Liver (tissue), 9 donors: ENCODE data around the gene SNRK. TPM values are rescaled to one million over a fixed set of nuclear protein-coding genes. Genes with fewer than 3 reads are reported as not detected.

ENCODE experiments used
- DNase-seq: peaks from one replicate; pipeline ENCODE4 v3.0.0-alpha.2; 2017; ENCODE audit warnings: low spot score
- H3K27ac ChIP-seq, 2 donors: one replicate each; pipeline ENCODE4 v1.7.0; 2013; ENCODE audit warnings: inconsistent platforms in 2 of 2, low read length in 2 of 2, control low read depth in 1 of 2, low read depth in 1 of 2, mild to moderate bottlenecking in 1 of 2
- H3K27me3 ChIP-seq, 4 donors: one replicate each; pipeline versions ENCODE4 v1.6.1 to v1.7.0; 2013; ENCODE audit warnings: low read length in 3 of 4, inconsistent platforms in 1 of 4, mild to moderate bottlenecking in 1 of 4, moderate library complexity in 1 of 4; ENCODE audit not compliant: control insufficient read depth in 4 of 4, insufficient read depth in 4 of 4
- H3K36me3 ChIP-seq, 4 donors: one replicate each; pipeline versions ENCODE4 v1.6.1 to v1.7.0; 2013; ENCODE audit warnings: low read length in 3 of 4, mild to moderate bottlenecking in 3 of 4, low read depth in 1 of 4, moderate library complexity in 1 of 4; ENCODE audit not compliant: control insufficient read depth in 4 of 4, insufficient read depth in 3 of 4
- H3K4me1 ChIP-seq, 4 donors: one replicate each; pipeline versions ENCODE4 v1.6.1 to v1.7.0; 2013; ENCODE audit warnings: low read length in 3 of 4, mild to moderate bottlenecking in 3 of 4, moderate library complexity in 1 of 4; ENCODE audit not compliant: control insufficient read depth in 4 of 4, insufficient read depth in 4 of 4
- H3K4me3 ChIP-seq, 3 donors: one replicate each; pipeline versions ENCODE4 v1.6.1 to v1.7.0; 2013; ENCODE audit warnings: low read length in 3 of 3, control low read depth in 1 of 3, low read depth in 1 of 3, mild to moderate bottlenecking in 1 of 3
- H3K9ac ChIP-seq, 2 donors: one replicate each; pipeline ENCODE4 v1.7.0; 2013; ENCODE audit warnings: low read length in 2 of 2, mild to moderate bottlenecking in 2 of 2, moderate library complexity in 2 of 2, control low read depth in 1 of 2, low read depth in 1 of 2
- H3K9me3 ChIP-seq, 4 donors: one replicate each; pipeline versions ENCODE4 v1.6.1 to v1.7.0; 2013; ENCODE audit warnings: low read length in 3 of 4; ENCODE audit not compliant: control insufficient read depth in 4 of 4
- CTCF ChIP-seq: fragments of 150-350 bp; IDR thresholded peaks from 2 replicates; pipeline ENCODE4 v1.5.1; 2017; ENCODE audit warnings: improper control_type of control experiment, low read depth, low read length; ENCODE audit not compliant: missing input control
- EGR1 ChIP-seq, 2 donors: IDR thresholded peaks; 2 replicates each; pipeline ENCODE4 v1.6.1; 2016 to 2018; ENCODE audit warnings: antibody characterized with exemption in 2 of 2, low read depth in 2 of 2
- FOXA2 ChIP-seq: IDR thresholded peaks from 2 replicates; pipeline ENCODE4 v1.6.1; 2016; ENCODE audit warnings: antibody characterized with exemption
- GABPA ChIP-seq, 2 donors: IDR thresholded peaks in 1 of 2; conservative IDR thresholded peaks in 1 of 2; 2 replicates each; pipeline ENCODE4 v1.6.1; 2016; ENCODE audit warnings: antibody characterized with exemption in 2 of 2, mild to moderate bottlenecking in 1 of 2, moderate library complexity in 1 of 2
- HNF4A ChIP-seq, 2 donors: conservative IDR thresholded peaks; 2 replicates each; pipeline ENCODE4 v1.6.1; 2016; ENCODE audit warnings: antibody characterized with exemption in 2 of 2, mild to moderate bottlenecking in 2 of 2
- NR2F2 ChIP-seq: IDR thresholded peaks from 2 replicates; pipeline ENCODE4 v1.6.1; 2016; ENCODE audit warnings: antibody characterized with exemption
- RXRA ChIP-seq, 2 donors: IDR thresholded peaks; 2 replicates each; pipeline ENCODE4 v1.6.1; 2017 to 2018; ENCODE audit warnings: antibody characterized with exemption in 2 of 2, mild to moderate bottlenecking in 1 of 2
- TAF1 ChIP-seq: conservative IDR thresholded peaks from 2 replicates; pipeline ENCODE4 v1.6.1; 2016; ENCODE audit warnings: antibody characterized with exemption, mild to moderate bottlenecking
- YY1 ChIP-seq: IDR thresholded peaks from 2 replicates; pipeline ENCODE4 v1.6.1; 2016; ENCODE audit warnings: antibody characterized with exemption, mild to moderate bottlenecking
- WGBS: extraction: QIAGEN DNeasy Blood & Tissue Kit; methylation state at CpG from one replicate; pipeline ENCODE4 v1.1.7; 2013; 5-methylcytosine and 5-hydroxymethylcytosine counted together
- polyA plus RNA-seq, 2 donors: library from polyadenylated mRNA; stranded (reverse) in 1 of 2; unstranded in 1 of 2; fragments of 200-250 nt in 1 of 2; fragments of >200 nt in 1 of 2; fragmentation: Nextera tagmentation in 1 of 2; extraction: Ambion mirVana in 1 of 2; gene quantifications; one replicate each; pipeline versions ENCODE4 v1.2.1 to v1.2.3, GENCODE V29; 2013 to 2015
- total RNA-seq, 2 donors: library from RNA; depleted of rRNA; stranded (reverse); fragments of >200 nt; gene quantifications; one replicate each; pipeline ENCODE4 v1.2.3, GENCODE V29; 2014
- TF ChIP-seq, protein P1 (sequence below): IDR thresholded peaks from 2 replicates; pipeline ENCODE4 v1.6.1; 2016; ENCODE audit warnings: antibody characterized with exemption
- TF ChIP-seq, protein P2 (sequence below): IDR thresholded peaks from 2 replicates; pipeline ENCODE4 v1.6.1; 2016; ENCODE audit warnings: antibody characterized with exemption
- TF ChIP-seq, protein P3 (sequence below): IDR thresholded peaks from 2 replicates; pipeline ENCODE4 v1.6.1; 2016; ENCODE audit warnings: antibody characterized with exemption
- donor health status: healthy.
- donor health status: healthy.
- donor health status: healthy.
- donor health status: healthy.
- donor health status: healthy.

SNRK gene
- total and polyA plus RNA-seq, 4 donors, result 5.8 to 28.5 (median 14.6) TPM

GRCh38 chr3:43262194-43262593, 24.1 kb upstream of the SNRK start:
- no peaks in the 10 kb centered on the region for H3K27me3 ChIP-seq
- H3K9me3 ChIP-seq, result no peaks in the 10 kb centered on the region
- H3K4me1 ChIP-seq, result no peaks in the 10 kb centered on the region
- WGBS, result 88% methylated on average over 4 of the region's 4 CpGs
- H3K4me3 ChIP-seq, result no peak overlapping the region
- H3K36me3 ChIP-seq, result no peaks in the 10 kb centered on the region
- no peak for DNase-seq
- TF ChIP-seq NR2F2 (no peak), YY1 (no peak), TAF1 (no peak)
- no peak overlapping the region for H3K27ac ChIP-seq
- no peak overlapping the region for H3K9ac ChIP-seq

- H3K4me3 ChIP-seq, result no peak overlapping the region
- 65% methylated on average over 3 of the region's 3 CpGs for WGBS
- H3K27ac ChIP-seq, result no peak overlapping the region
- H3K4me1 ChIP-seq, result no peaks in the 10 kb centered on the region
- no peaks in the 10 kb centered on the region for H3K27me3 ChIP-seq
- no peaks in the 10 kb centered on the region for H3K36me3 ChIP-seq
- DNase-seq, result no peak
- no peaks in the 10 kb centered on the region for H3K9me3 ChIP-seq
- TF ChIP-seq, protein P1, sequence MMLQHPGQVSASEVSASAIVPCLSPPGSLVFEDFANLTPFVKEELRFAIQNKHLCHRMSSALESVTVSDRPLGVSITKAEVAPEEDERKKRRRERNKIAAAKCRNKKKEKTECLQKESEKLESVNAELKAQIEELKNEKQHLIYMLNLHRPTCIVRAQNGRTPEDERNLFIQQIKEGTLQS, result no peak
- TF ChIP-seq RXRA (IDR thresholded peaks at IDR 0.05) (no peak), HNF4A (conservative IDR thresholded peaks at IDR 0.05) (no peak), FOXA2 (no peak), GABPA (IDR thresholded peaks at IDR 0.05 in 1 of 2, conservative IDR thresholded peaks at IDR 0.05 in 1 of 2) (no peak)
- TF ChIP-seq, protein P2, sequence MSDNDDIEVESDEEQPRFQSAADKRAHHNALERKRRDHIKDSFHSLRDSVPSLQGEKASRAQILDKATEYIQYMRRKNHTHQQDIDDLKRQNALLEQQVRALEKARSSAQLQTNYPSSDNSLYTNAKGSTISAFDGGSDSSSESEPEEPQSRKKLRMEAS, result no peak
- TF ChIP-seq, protein P3, sequence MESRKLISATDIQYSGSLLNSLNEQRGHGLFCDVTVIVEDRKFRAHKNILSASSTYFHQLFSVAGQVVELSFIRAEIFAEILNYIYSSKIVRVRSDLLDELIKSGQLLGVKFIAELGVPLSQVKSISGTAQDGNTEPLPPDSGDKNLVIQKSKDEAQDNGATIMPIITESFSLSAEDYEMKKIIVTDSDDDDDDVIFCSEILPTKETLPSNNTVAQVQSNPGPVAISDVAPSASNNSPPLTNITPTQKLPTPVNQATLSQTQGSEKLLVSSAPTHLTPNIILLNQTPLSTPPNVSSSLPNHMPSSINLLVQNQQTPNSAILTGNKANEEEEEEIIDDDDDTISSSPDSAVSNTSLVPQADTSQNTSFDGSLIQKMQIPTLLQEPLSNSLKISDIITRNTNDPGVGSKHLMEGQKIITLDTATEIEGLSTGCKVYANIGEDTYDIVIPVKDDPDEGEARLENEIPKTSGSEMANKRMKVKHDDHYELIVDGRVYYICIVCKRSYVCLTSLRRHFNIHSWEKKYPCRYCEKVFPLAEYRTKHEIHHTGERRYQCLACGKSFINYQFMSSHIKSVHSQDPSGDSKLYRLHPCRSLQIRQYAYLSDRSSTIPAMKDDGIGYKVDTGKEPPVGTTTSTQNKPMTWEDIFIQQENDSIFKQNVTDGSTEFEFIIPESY, result no peak
- no peak overlapping the region for H3K9ac ChIP-seq
Measured at GRCh38 chr3:43266451-43266850, 19.9 kb upstream of the SNRK start.

DNA sequence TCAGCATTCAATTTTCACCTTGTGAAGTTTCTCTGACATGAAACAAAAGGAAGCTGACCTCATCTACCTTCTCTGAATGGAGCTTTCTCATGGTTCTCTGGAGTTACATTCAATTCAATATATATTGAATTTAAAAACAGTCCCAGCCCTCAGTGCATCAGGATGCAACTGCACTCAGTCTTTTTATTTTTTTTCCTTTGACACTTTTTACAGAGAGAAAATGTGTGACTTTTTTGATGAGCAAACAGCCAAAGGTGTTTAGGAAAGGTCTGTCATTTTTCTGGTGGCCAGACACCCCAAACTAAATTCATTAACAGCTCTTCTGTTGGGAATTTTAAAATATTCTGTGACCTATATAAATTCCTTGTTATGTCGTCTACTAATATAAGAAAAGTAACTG, 19.3 kb upstream of the SNRK start:
- Histone ChIP-seq H3K27ac (no peak overlapping the region), H3K4me3 (no peak overlapping the region), H3K9ac (no peak overlapping the region), H3K27me3 (no peaks in the 10 kb centered on the region), H3K4me1 (no peaks in the 10 kb centered on the region), H3K36me3 (no peaks in the 10 kb centered on the region), H3K9me3 (no peaks in the 10 kb centered on the region)
- no peak for DNase-seq
- WGBS, result 88% methylated on average over 1 of the region's 1 CpG
- TF ChIP-seq HNF4A (conservative IDR thresholded peaks at IDR 0.05) (no peak), EGR1 (IDR thresholded peaks at IDR 0.05; ENCODE audit: low read depth in 2 of 2) (no peak), RXRA (IDR thresholded peaks at IDR 0.05) (no peak), CTCF (no peak)
- TF ChIP-seq, protein P3, result no peak
